ENCODE results near the gene LRIG2.

The LRIG2 gene

DNA sequence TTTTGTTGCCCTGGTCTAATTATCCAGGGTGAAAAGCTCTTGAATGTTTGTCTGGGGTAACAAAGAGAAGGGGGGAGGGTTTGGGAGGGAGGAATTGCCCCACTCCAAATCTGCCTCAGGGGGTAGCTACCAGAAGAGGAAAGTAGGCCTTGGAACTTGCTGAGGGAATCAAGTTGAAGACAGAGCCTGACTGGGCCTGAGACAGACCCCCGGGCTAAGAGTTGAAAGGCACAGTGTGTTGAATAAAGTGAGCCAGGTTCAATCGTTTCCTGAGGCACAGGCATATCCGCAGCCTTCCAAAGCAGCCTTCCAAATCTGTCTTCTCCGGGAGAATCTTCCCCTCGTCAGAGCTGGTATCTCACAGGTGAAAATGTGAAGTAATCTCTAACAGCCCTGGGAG, 96.6 kb downstream of the LRIG2 start:
- H3K4me3 ChIP-seq (ENCODE audit: low read depth, low read length): no peak overlapping the region
- TF ChIP-seq, protein P1, sequence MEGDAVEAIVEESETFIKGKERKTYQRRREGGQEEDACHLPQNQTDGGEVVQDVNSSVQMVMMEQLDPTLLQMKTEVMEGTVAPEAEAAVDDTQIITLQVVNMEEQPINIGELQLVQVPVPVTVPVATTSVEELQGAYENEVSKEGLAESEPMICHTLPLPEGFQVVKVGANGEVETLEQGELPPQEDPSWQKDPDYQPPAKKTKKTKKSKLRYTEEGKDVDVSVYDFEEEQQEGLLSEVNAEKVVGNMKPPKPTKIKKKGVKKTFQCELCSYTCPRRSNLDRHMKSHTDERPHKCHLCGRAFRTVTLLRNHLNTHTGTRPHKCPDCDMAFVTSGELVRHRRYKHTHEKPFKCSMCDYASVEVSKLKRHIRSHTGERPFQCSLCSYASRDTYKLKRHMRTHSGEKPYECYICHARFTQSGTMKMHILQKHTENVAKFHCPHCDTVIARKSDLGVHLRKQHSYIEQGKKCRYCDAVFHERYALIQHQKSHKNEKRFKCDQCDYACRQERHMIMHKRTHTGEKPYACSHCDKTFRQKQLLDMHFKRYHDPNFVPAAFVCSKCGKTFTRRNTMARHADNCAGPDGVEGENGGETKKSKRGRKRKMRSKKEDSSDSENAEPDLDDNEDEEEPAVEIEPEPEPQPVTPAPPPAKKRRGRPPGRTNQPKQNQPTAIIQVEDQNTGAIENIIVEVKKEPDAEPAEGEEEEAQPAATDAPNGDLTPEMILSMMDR (IDR thresholded peaks at IDR 0.05; ENCODE audit: borderline replicate concordance, insufficient read depth, low read depth, low read length): no peak

- TF ChIP-seq, protein P1 (IDR thresholded peaks at IDR 0.05; ENCODE audit: borderline replicate concordance, insufficient read depth, low read depth, low read length): no peak
Measured at GRCh38 chr1:113170519-113170918, 97.5 kb downstream of the LRIG2 start.

GRCh38 chr1:113178106-113178505, 105.1 kb downstream of the LRIG2 start:
- TF ChIP-seq, protein P1 (IDR thresholded peaks at IDR 0.05; ENCODE audit: borderline replicate concordance, insufficient read depth, low read depth, low read length): no peak
- H3K4me3 ChIP-seq (ENCODE audit: low read depth, low read length): no peak overlapping the region

More at GRCh38 chr1:113170519-113170918, 97.5 kb downstream of the LRIG2 start:
- no peak overlapping the region for H3K4me3 ChIP-seq (ENCODE audit: low read depth, low read length)

DNA sequence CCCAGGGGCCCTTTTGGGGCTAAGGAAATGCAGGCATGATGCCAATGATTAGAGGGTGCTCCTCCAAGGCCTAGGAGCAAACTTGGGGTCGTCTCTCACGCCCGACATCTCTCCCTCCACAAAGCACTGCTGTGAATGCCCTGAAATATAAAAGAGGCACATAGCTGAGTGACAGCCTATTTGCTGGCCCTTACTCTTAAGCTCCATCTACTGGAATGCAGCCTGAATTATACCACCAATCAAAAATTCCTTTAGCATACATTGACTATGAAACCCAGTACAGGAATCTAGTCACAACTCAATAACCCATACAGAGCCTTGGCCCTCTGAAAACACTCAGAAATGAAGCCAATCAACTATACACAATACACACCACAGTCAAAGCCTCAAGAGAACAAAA, 105.5 kb downstream of the LRIG2 start:
- TF ChIP-seq, protein P1 (IDR thresholded peaks at IDR 0.05; ENCODE audit: borderline replicate concordance, insufficient read depth, low read depth, low read length): no peak
- H3K4me3 ChIP-seq (ENCODE audit: low read depth, low read length): no peak overlapping the region

Data from GM12875 (cell line).